Pancreas (tissue), 10 donors: Measurements from ENCODE around the gene IMMP2L. TPM values are rescaled to one million over a fixed set of nuclear protein-coding genes. Genes with fewer than 3 reads are reported as not detected.

Experiments
- ATAC-seq, 4 donors: fragments of 200-7000 bp; cut with Tn5 transposase; one replicate each; pipeline versions ENCODE4 v1.8.0 to v1.9.1; 2020; ENCODE audit warnings: mild to moderate bottlenecking in 4 of 4, moderate library complexity in 4 of 4
- DNase-seq, 6 donors: peaks; one replicate each; pipeline ENCODE4 v3.0.0-alpha.2; 2020
- FAIRE-seq: peaks from 2 replicates; lab custom pipeline; 2012; peaks lifted over from hg19 to GRCh38; lab: Jason Lieb, UNC
- H3K27ac ChIP-seq, 4 donors: fragments of 200-600 bp; sonication (generic); 1 replicate in 3 of 4; 2 replicates in 1 of 4; pipeline versions ENCODE4 v1.5.0 to v1.8.0; 2020
- H3K27me3 ChIP-seq, 4 donors: fragments of 200-600 bp; one replicate each; pipeline ENCODE4 v1.8.0; 2021
- H3K36me3 ChIP-seq, 3 donors: fragments of 200-600 bp; sonication (generic) in 1 of 3; one replicate each; pipeline versions ENCODE4 v1.5.0 to v1.8.0; 2020 to 2021
- H3K4me1 ChIP-seq, 3 donors: fragments of 200-600 bp; one replicate each; pipeline ENCODE4 v1.8.0; 2021
- H3K4me3 ChIP-seq, 4 donors: fragments of 200-600 bp; sonication (generic) in 2 of 4; one replicate each; pipeline versions ENCODE4 v1.5.0 to v1.8.0; 2020 to 2021
- H3K9me3 ChIP-seq, 4 donors: fragments of 200-600 bp; one replicate each; pipeline ENCODE4 v1.8.0; 2021
- WGBS, 2 donors: extraction: QIAGEN DNeasy Blood & Tissue Kit; methylation state at CpG; one replicate each; pipeline ENCODE4 v1.1.7; 2013; 5-methylcytosine and 5-hydroxymethylcytosine counted together
- intact Hi-C, 3 donors: fragments of 100-400 bp; cut with DNase I; formaldehyde crosslinking; loops; one replicate each; pipeline versions ENCODE4 v1.11.1 to v1.14.2; 2022
- polyA plus RNA-seq, 2 donors: library from polyadenylated mRNA; stranded (reverse); fragments of 200-250 nt; gene quantifications; one replicate each; pipeline ENCODE4 v1.2.3, GENCODE V29; 2013
- total RNA-seq, 6 donors: library from RNA; stranded (reverse); fragmentation: NEBNext Ultra II Directional in 4 of 6; extraction: Animal tissue kit (Norgen Biotek cat#: 25700) in 4 of 6; gene quantifications; one replicate each; pipeline versions ENCODE4 v1.2.1 to v1.2.4, GENCODE V29; 2021 to 2023
- TF ChIP-seq, protein P1 (sequence below), 4 donors: fragments of 200-600 bp; sonication (generic) in 3 of 4; IDR thresholded peaks; one replicate each; pipeline versions ENCODE4 v1.5.0 to v1.8.0; 2021; ENCODE audit warnings: antibody characterized with exemption in 4 of 4
- donor health status: healthy with polysubstance abuse.
- donor health status: DM: no; HTN: no; CAD: no; lungs with moderate emphysema.
- donor health status: DM: no; HTN: no; CAD: no.
- donor health status: control.
- donor health status: control.
- donor health status: Bipolar disorder and iron deficiency.
- donor health status: DM: yes; HTN: yes; CAD: no.
- donor health status: DM: no; HTN: no; CAD: no.
- donor health status: DM: no; HTN: no; CAD: no.
- donor health status: DM: yes; HTN: yes; CAD: no.

IMMP2L gene
- total and polyA plus RNA-seq, 8 donors: 7.3 to 30.0 (median 12.9) TPM

DNA sequence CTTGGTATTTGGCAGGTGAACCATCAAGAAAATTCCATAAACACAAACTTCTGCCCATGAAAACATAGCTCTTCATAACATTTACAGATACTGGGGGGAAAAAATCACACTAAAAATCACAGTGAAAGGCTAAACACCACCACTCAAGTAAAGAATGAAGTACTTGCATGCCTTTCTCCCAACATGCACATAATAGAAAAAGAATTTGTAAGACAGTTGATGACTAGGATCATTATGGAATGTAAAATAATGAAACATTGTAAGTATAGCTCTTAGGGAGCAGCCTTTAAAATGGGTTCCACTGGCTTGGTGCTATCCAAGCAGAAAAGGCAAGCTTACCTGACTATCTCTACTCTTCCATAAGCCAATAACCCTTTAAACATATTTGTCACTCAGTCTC lies 771.3 kb downstream of the IMMP2L start:
- FAIRE-seq: no peak
- ATAC-seq: no peak
- Histone ChIP-seq H3K27ac (no peak overlapping the region), H3K9me3 (no peaks in the 10 kb centered on the region), H3K4me1 (no peaks in the 10 kb centered on the region), H3K36me3 (no peaks in the 10 kb centered on the region), H3K27me3 (no peaks in the 10 kb centered on the region), H3K4me3 (no peak overlapping the region)
- no peak for DNase-seq
- intact Hi-C loops: no loop called here
- TF ChIP-seq, protein P1, sequence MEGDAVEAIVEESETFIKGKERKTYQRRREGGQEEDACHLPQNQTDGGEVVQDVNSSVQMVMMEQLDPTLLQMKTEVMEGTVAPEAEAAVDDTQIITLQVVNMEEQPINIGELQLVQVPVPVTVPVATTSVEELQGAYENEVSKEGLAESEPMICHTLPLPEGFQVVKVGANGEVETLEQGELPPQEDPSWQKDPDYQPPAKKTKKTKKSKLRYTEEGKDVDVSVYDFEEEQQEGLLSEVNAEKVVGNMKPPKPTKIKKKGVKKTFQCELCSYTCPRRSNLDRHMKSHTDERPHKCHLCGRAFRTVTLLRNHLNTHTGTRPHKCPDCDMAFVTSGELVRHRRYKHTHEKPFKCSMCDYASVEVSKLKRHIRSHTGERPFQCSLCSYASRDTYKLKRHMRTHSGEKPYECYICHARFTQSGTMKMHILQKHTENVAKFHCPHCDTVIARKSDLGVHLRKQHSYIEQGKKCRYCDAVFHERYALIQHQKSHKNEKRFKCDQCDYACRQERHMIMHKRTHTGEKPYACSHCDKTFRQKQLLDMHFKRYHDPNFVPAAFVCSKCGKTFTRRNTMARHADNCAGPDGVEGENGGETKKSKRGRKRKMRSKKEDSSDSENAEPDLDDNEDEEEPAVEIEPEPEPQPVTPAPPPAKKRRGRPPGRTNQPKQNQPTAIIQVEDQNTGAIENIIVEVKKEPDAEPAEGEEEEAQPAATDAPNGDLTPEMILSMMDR (IDR thresholded peaks at IDR 0.05): no peak

- 52 to 57% methylated on average over 3 of the region's 3 CpGs for WGBS, 2 donors
These were observed 775.8 kb downstream of the IMMP2L start for GRCh38 chr7:110786328-110786965.

DNA sequence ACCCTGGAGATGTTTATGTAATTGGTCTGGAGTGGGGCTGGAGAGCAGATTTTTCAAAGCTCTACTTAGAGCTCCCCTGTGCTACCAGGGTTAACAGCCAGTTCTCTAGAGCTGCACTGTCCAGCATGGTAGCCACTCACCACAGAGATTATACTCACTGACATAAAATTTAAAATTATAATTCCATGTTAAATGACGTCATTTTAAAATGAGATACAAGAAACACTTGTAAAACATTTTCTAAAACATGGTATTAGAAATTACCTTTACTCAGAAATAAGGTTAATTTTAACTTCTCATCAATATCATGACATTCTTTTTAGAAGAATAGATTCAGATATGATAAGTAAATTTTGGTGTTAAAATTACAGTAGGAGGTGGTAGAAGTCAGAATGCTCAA lies 777.5 kb downstream of the IMMP2L start:
- H3K9me3 ChIP-seq: no peaks in the 10 kb centered on the region
- no peak overlapping the region for H3K4me3 ChIP-seq
- ATAC-seq (no peak), FAIRE-seq (no peak), DNase-seq (no peak)
- TF ChIP-seq, protein P1 (IDR thresholded peaks at IDR 0.05): no peak
- no peaks in the 10 kb centered on the region for H3K4me1 ChIP-seq
- 81 to 91% methylated on average over 1 of the region's 1 CpG for WGBS, 2 donors
- no peaks in the 10 kb centered on the region for H3K27me3 ChIP-seq
- no peaks in the 10 kb centered on the region for H3K36me3 ChIP-seq
- intact Hi-C loops: no loop called here
- no peak overlapping the region for H3K27ac ChIP-seq

More at GRCh38 chr7:110786328-110786965, 775.8 kb downstream of the IMMP2L start:
- Histone ChIP-seq H3K36me3 (no peaks in the 10 kb centered on the region), H3K4me1 (no peaks in the 10 kb centered on the region), H3K27ac (no peak overlapping the region), H3K4me3 (no peak overlapping the region), H3K27me3 (no peaks in the 10 kb centered on the region), H3K9me3 (no peaks in the 10 kb centered on the region)
- DNase-seq (no peak), FAIRE-seq (no peak), ATAC-seq (no peak)
- intact Hi-C loops: no loop called here
- TF ChIP-seq, protein P1 (IDR thresholded peaks at IDR 0.05): no peak

DNA sequence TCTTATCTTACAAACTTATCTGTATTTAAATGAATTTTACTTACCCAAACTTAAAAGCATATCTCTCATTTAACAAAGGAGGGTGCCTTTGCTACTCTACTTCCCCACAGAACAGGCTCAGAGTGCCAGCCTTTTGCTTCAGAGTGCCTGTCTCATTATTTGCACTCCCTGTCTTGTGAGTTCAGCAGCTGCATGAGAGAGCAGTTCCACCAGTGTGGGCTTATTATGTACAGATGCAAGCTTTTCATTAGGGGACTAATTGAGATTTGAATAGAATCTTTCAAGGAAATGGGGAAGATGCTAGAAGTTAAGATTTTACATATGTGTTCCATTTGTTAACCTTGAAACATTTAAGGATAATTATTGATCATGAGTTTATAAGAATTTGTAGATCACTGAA lies 781.6 kb downstream of the IMMP2L start:
- TF ChIP-seq, protein P1 (IDR thresholded peaks at IDR 0.05): no peak
- DNase-seq (no peak), FAIRE-seq (no peak), ATAC-seq (no peak)
- Histone ChIP-seq H3K27me3 (no peaks in the 10 kb centered on the region), H3K4me3 (no peak overlapping the region), H3K9me3 (no peaks in the 10 kb centered on the region), H3K36me3 (no peaks in the 10 kb centered on the region), H3K4me1 (no peaks in the 10 kb centered on the region), H3K27ac (no peak overlapping the region)
- intact Hi-C loops: no loop called here

GRCh38 chr7:110779339-110779738 lies 783.0 kb downstream of the IMMP2L start:
- Histone ChIP-seq H3K27me3 (no peaks in the 10 kb centered on the region), H3K4me1 (no peaks in the 10 kb centered on the region), H3K36me3 (no peaks in the 10 kb centered on the region), H3K4me3 (no peak overlapping the region), H3K27ac (no peak overlapping the region), H3K9me3 (no peaks in the 10 kb centered on the region)
- ATAC-seq: no peak
- intact Hi-C loops: no loop called here
- WGBS, 2 donors: 83 to 88% methylated on average over 3 of the region's 3 CpGs
- no peak for DNase-seq
- TF ChIP-seq, protein P1 (IDR thresholded peaks at IDR 0.05): no peak
- FAIRE-seq: no peak
